K562 (cell line): Measurements from ENCODE around the gene CD47. TPM values are rescaled to one million over a fixed set of nuclear protein-coding genes. Genes with fewer than 3 reads are reported as not detected.

Source experiments
- ATAC-seq: fragments of 200-7000 bp; cut with Tn5 transposase; 3 replicates; pipeline ENCODE4 v1.9.1; 2020; ENCODE audit warnings: moderate library complexity
- BruUV-seq: library from RNA; stranded (reverse); fragments of 400-500 nt; replicated peaks from 2 replicates; lab custom pipeline; 2021; lab: Mats Ljungman, UMichigan
- CTCF ChIA-PET: fragments of 300-600 bp; formaldehyde crosslinking; extraction: SDS; loops from one replicate; lab custom pipeline; 2021; ENCODE audit warnings: low intra/inter-chr PET ratio; lab: Yijun Ruan, JAX
- POLR2A ChIA-PET: fragments of 300-600, 350-650 bp; sonication (Branson Sonifier 250); formaldehyde crosslinking; extraction: SDS; loops from one replicate; lab custom pipeline; 2021; ENCODE audit warnings: antibody characterized with exemption, inconsistent platforms; lab: Yijun Ruan, JAX
- DNase-seq, 4 experiments: peaks; one replicate each; pipeline versions ENCODE4 v3.0.0 to v3.0.0-alpha.2; 2011 to 2018; ENCODE audit warnings: low spot score in 3 of 4, mixed read lengths in 3 of 4; ENCODE audit errors: extremely low read depth in 1 of 4
- FAIRE-seq: peaks from 2 replicates; lab custom pipeline; 2011; peaks lifted over from hg19 to GRCh38; lab: Jason Lieb, UNC
- H2AFZ ChIP-seq: 2 replicates; pipeline ENCODE4 v1.6.0; 2011; ENCODE audit warnings: low read depth, low read length, control low read depth, inconsistent platforms
- H3K27ac ChIP-seq: fragments of 200-600 bp; 3 replicates; pipeline ENCODE4 v1.8.0; 2011; ENCODE audit warnings: low read depth, mild to moderate bottlenecking, control low read depth, inconsistent platforms, low read length, moderate library complexity, mixed read lengths; ENCODE audit errors: extremely low read depth
- H3K27me3 ChIP-seq, 2 experiments: fragments of 300-600 bp in 1 of 2; 2 replicates in 1 of 2; 3 replicates in 1 of 2; pipeline versions ENCODE4 v1.6.0 to v1.8.0; 2011; ENCODE audit warnings: inconsistent platforms in 2 of 2, low read length in 2 of 2, mild to moderate bottlenecking in 1 of 2, mixed read lengths in 1 of 2, moderate library complexity in 1 of 2; ENCODE audit not compliant: control insufficient read depth in 2 of 2, insufficient read depth in 2 of 2
- H3K36me3 ChIP-seq: fragments of 300-600 bp; 3 replicates; pipeline ENCODE4 v1.8.0; 2011; ENCODE audit warnings: mild to moderate bottlenecking, low read length, inconsistent platforms; ENCODE audit not compliant: control insufficient read depth, insufficient read depth
- H3K4me1 ChIP-seq, 2 experiments: fragments of 200-600 bp in 1 of 2; replicated peaks in 1 of 2; 2 replicates in 1 of 2; 3 replicates in 1 of 2; pipeline versions ENCODE4 v1.5.1 to v1.8.0; 2011; ENCODE audit warnings: inconsistent platforms in 2 of 2, low read length in 2 of 2, mild to moderate bottlenecking in 1 of 2, mixed read lengths in 1 of 2, moderate library complexity in 1 of 2; ENCODE audit not compliant: control insufficient read depth in 2 of 2, insufficient read depth in 2 of 2
- H3K4me2 ChIP-seq: 2 replicates; pipeline ENCODE4 v1.6.1; 2011; ENCODE audit warnings: low read length, control low read depth, inconsistent platforms, mixed read lengths; ENCODE audit not compliant: insufficient read depth
- H3K4me3 ChIP-seq: fragments of 200-600 bp; sonication (generic), shearing (Covaris generic); 2 replicates; pipeline ENCODE4 v1.5.1; 2016; ENCODE audit warnings: control low read depth, inconsistent platforms
- H3K79me2 ChIP-seq: fragments of 200-600 bp; 3 replicates; pipeline ENCODE4 v1.8.0; 2011; ENCODE audit warnings: low read length, inconsistent platforms; ENCODE audit not compliant: control insufficient read depth, insufficient read depth
- H3K9ac ChIP-seq, 2 experiments: 2 replicates each; pipeline versions ENCODE4 v1.6.0 to v1.6.1; 2011; ENCODE audit warnings: low read depth in 2 of 2, low read length in 2 of 2, control low read depth in 1 of 2, inconsistent platforms in 1 of 2, mild to moderate bottlenecking in 1 of 2, mixed read lengths in 1 of 2; ENCODE audit not compliant: insufficient read depth in 1 of 2
- H3K9me1 ChIP-seq: one replicate; pipeline ENCODE4 v1.6.0; 2011; ENCODE audit warnings: inconsistent platforms, mild to moderate bottlenecking, low read length, moderate library complexity; ENCODE audit not compliant: control insufficient read depth, insufficient read depth
- H3K9me3 ChIP-seq: replicated peaks from 2 replicates; pipeline ENCODE4 v1.5.1; 2011; ENCODE audit warnings: low read depth, low read length, inconsistent platforms; ENCODE audit not compliant: control insufficient read depth, insufficient read depth
- H4K20me1 ChIP-seq: replicated peaks from 2 replicates; pipeline ENCODE4 v1.6.1; 2011; ENCODE audit warnings: low read length, inconsistent platforms, mixed read lengths; ENCODE audit not compliant: control insufficient read depth, insufficient read depth
- CBFA2T2 ChIP-seq: fragments of 450-650 bp; conservative IDR thresholded peaks from 2 replicates; pipeline ENCODE4 v1.6.1; 2017; ENCODE audit warnings: mild to moderate bottlenecking
- CBFA2T3 ChIP-seq: fragments of 450-650 bp; IDR thresholded peaks from 2 replicates; pipeline ENCODE4 v1.6.1; 2017
- CEBPG ChIP-seq, 3 experiments: fragments of 200-800 bp in 1 of 3; sonication (Bioruptor generic) in 1 of 3; sonication (generic) in 1 of 3; formaldehyde crosslinking in 1 of 3; IDR thresholded peaks in 2 of 3; conservative IDR thresholded peaks in 1 of 3; 2 replicates each; pipeline versions ENCODE4 v1.6.1 to v1.8.0; 2016 to 2022; ENCODE audit warnings: missing compliant biosample characterization in 2 of 3, missing genetic modification characterization in 2 of 3, mild to moderate bottlenecking in 1 of 3, missing genetic modification reagents in 1 of 3
- FOXK2 ChIP-seq, 2 experiments: fragments of 450-650 bp; IDR thresholded peaks in 1 of 2; conservative IDR thresholded peaks in 1 of 2; 2 replicates each; pipeline ENCODE4 v1.6.1; 2016; ENCODE audit warnings: low read depth in 2 of 2, mild to moderate bottlenecking in 1 of 2
- NONO ChIP-seq, 2 experiments: fragments of 200-400 bp in 1 of 2; fragments of 450-650 bp in 1 of 2; formaldehyde crosslinking in 1 of 2; IDR thresholded peaks; 2 replicates each; pipeline ENCODE4 v1.6.1; 2017; ENCODE audit warnings: low read depth in 2 of 2, mild to moderate bottlenecking in 2 of 2, moderate library complexity in 2 of 2, low read length in 1 of 2
- POLR2G ChIP-seq: fragments of 200-400 bp; formaldehyde crosslinking; IDR thresholded peaks from 2 replicates; pipeline ENCODE4 v1.6.1; 2017; ENCODE audit warnings: low read depth, mild to moderate bottlenecking, antibody characterized with exemption, low read length, moderate library complexity
- ZBTB17 ChIP-seq: fragments of 450-650 bp; formaldehyde crosslinking; IDR thresholded peaks from 2 replicates; pipeline ENCODE4 v1.4.0; 2020; ENCODE audit warnings: mild to moderate bottlenecking
- ZNF512 ChIP-seq: IDR thresholded peaks from 2 replicates; pipeline ENCODE4 v1.6.1; 2016; ENCODE audit warnings: missing genetic modification characterization, missing compliant biosample characterization
- WGBS: fragments of 100-300 bp; shearing (Covaris generic); methylation state at CpG from one replicate; pipeline ENCODE4 v1.1.6; 2016; ENCODE audit warnings: low coverage, mixed read lengths; ENCODE audit not compliant: insufficient coverage; ENCODE audit errors: missing lambda C conversion rate; 5-methylcytosine and 5-hydroxymethylcytosine counted together
- in situ Hi-C: fragments of 300-500 bp; cut with MboI; formaldehyde crosslinking; loops from 4 replicates; pipeline ENCODE4 v1.15.0; 2018; ENCODE audit warnings: inconsistent platforms, mixed read lengths
- intact Hi-C: fragments of 100-400 bp; cut with micrococcal nuclease; formaldehyde crosslinking; loops from 2 replicates; pipeline ENCODE4 v1.14.2; 2022
- polyA plus RNA-seq, 8 experiments: library from polyadenylated mRNA; depleted of rRNA in 4 of 8; stranded (reverse) in 5 of 8; unstranded in 3 of 8; fragments of >200 nt; fragmentation: Nextera tagmentation in 2 of 8; fragmentation: Illumina TruSeq in 1 of 8; extraction: Ambion mirVana in 2 of 8; extraction: Trizol in 1 of 8; gene quantifications; 2 replicates each; pipeline versions ENCODE4 v1.2.1 to v1.2.3, GENCODE V29; 2011 to 2014; ENCODE audit warnings: inconsistent platforms in 1 of 8, missing spikeins in 1 of 8
- total RNA-seq, 7 experiments: library from RNA; depleted of rRNA in 6 of 7; stranded (reverse); fragments of >200 nt in 6 of 7; fragmentation: Illumina TruSeq in 2 of 7; extraction: Trizol in 2 of 7; gene quantifications; 2 replicates each; pipeline versions ENCODE4 v1.2.1 to v1.2.3, GENCODE V29; 2011 to 2021; ENCODE audit warnings: low replicate concordance in 1 of 7

CD47 gene
- total and polyA plus RNA-seq, 9 of the 15 experiments (the other 6 are each of a cell fraction or from before 2014, with no cell fraction given): 10.2 to 62.6 (median 36.3) TPM

GRCh38 chr3:108018552-108018951 lies 72.3 kb downstream of the CD47 start:
- intact Hi-C loops (no loop called here), in situ Hi-C loops (no loop called here)
- ChIA-PET POLR2A (interaction anchor here (0.8 to 1.3 kb wide), 2 partner anchors 162 to 393 kb away, joined by 3 read pairs; no protein-coding TSS in a partner anchor), CTCF (no interaction called here)
- H3K9me3 ChIP-seq: no peaks in the 10 kb centered on the region
- H3K36me3 ChIP-seq: no peaks in the 10 kb centered on the region
- H3K4me1 ChIP-seq: no peaks in the 10 kb centered on the region; a peak in 1 of 5 replicates
- no peaks in the 10 kb centered on the region for H3K79me2 ChIP-seq
- ATAC-seq (no peak), DNase-seq (peak in 1 of 4 experiments; percentile 5), FAIRE-seq (no peak)
- BruUV-seq: no TSS peak
- H2AFZ ChIP-seq: no peak overlapping the region
- peaks cover 1 to 21% of the 10 kb centered on the region in 2 experiments; a peak in 3 of 5 replicates for H3K27me3 ChIP-seq
- H3K9me1 ChIP-seq: no peaks in the 10 kb centered on the region
- no peak overlapping the region for H3K4me3 ChIP-seq
- TF ChIP-seq CBFA2T3: peak; percentile 40
- no peak for TF ChIP-seq NONO (IDR thresholded peaks at IDR 0.05; ENCODE audit: low read depth in 2 of 2, low read length in 1 of 2)
- peak; percentile 23; the same call in 1 of the 2 replicates for TF ChIP-seq CBFA2T2
- TF ChIP-seq POLR2G: no peak
- WGBS: 0% methylated on average over 7 of the region's 8 CpGs
- no peaks in the 10 kb centered on the region for H4K20me1 ChIP-seq
- no peak overlapping the region for H3K27ac ChIP-seq
- H3K4me2 ChIP-seq: no peak overlapping the region
- no peak overlapping the region for H3K9ac ChIP-seq

- Histone ChIP-seq H3K9ac (no peak overlapping the region), H3K79me2 (no peaks in the 10 kb centered on the region), H3K4me2 (no peak overlapping the region), H3K27me3 (peaks cover 3 to 21% of the 10 kb centered on the region in 2 experiments; a peak in 3 of 5 replicates), H2AFZ (no peak overlapping the region), H3K27ac (no peak overlapping the region), H3K9me3 (no peaks in the 10 kb centered on the region), H3K9me1 (no peaks in the 10 kb centered on the region), H3K36me3 (no peaks in the 10 kb centered on the region), H3K4me3 (no peak overlapping the region), H4K20me1 (no peaks in the 10 kb centered on the region), H3K4me1 (no peaks in the 10 kb centered on the region; a peak in 1 of 5 replicates)
- POLR2A ChIA-PET: no interaction called here
- WGBS: 8% methylated on average over 4 of the region's 4 CpGs
- CTCF ChIA-PET: interaction anchor here (0.7 kb wide), 1 partner anchor 226 kb away, joined by 4 read pairs; no protein-coding TSS in a partner anchor
- FAIRE-seq (no peak), ATAC-seq (no peak), DNase-seq (no peak)
- BruUV-seq: no TSS peak
- in situ Hi-C loops (no loop called here), intact Hi-C loops (no loop called here)
- TF ChIP-seq CEBPG (CRISPR knock-in tag; IDR thresholded peaks at IDR 0.05) (no peak), CEBPG (tag; conservative IDR thresholded peaks at IDR 0.05 in 1 of 2, IDR thresholded peaks at IDR 0.05 in 1 of 2) (no peak), ZNF512 (no peak), FOXK2 (conservative IDR thresholded peaks at IDR 0.05 in 1 of 2, IDR thresholded peaks at IDR 0.05 in 1 of 2; ENCODE audit: low read depth in 2 of 2) (no peak), ZBTB17 (CRISPR knock-in tag) (no peak)
Observed at GRCh38 chr3:108017587-108017986, 73.2 kb downstream of the CD47 start.
